Hematopoietic multipotent progenitor cell treated with erythropoietin and hydrocortisone succinate and interleukin-3 and kit ligand, for 8 days (in vitro differentiated cells): ENCODE data around the gene GZMH.
"Not testable (repeated sequence)": the region's sequence is repeated elsewhere in the genome, so short reads cannot be mapped to it uniquely, and the experiment has no call there.

Experiments
- DNase-seq: peaks from one replicate; pipeline ENCODE4 v3.0.0-alpha.2; 2015

GZMH gene

DNA sequence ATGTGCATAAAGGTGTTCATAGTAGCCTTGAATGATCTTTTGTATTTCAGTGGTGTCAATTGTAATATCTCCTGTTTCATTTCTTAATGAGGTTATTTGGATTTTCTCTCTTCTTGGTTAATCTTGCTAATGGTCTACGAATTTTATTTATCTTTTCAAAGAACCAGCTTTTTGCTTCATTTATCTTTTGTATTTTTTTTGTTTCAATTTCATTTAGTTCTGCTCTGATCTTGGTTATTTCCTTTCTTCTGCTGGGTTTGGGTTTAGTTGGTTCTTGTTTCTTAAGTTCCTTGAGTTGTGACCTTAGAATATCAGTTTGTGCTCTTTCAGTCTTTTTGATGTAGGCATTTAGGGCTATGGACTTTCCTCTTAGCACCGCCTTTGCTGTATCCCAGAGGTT is 18.5 kb downstream of the GZMH start:
- not testable (repeated sequence) for DNase-seq

DNA sequence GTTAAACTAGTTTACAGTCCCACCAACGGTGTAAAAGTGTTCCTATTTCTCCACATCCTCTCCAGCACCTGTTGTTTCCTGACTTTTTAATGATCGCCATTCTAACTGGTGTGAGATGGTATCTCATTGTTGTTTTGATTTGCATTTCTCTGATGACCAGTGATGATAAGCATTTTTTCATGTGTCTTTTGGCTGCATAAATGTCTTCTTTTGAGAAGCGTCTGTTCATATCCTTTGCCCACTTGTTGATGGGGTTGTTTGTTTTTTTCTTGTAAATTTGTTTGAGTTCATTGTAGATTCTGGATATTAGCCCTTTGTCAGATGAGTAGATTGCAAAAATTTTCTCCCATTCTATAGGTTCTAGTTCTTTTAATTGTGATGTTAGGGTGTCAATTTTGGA is 25.1 kb downstream of the GZMH start:
- DNase-seq, result not testable (repeated sequence)

DNA sequence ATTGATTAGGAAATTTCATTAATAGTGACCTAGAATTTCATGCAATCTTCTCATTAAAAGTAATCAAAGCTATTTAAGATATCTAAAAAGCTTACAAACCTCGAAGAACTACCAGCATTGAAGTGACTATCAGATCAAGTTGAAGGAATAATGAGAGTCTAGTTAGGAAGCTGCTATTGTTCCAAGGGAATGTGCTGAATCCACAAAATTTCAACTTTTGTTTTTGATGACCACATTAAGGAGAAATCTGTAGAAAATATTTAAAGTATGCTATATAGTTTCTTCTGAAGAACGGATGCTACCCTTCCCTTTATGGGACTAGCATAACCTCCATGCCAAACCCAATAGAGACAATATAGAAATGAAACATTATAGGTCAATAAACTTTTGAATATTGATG is 30.9 kb downstream of the GZMH start:
- DNase-seq, result no peak

DNA sequence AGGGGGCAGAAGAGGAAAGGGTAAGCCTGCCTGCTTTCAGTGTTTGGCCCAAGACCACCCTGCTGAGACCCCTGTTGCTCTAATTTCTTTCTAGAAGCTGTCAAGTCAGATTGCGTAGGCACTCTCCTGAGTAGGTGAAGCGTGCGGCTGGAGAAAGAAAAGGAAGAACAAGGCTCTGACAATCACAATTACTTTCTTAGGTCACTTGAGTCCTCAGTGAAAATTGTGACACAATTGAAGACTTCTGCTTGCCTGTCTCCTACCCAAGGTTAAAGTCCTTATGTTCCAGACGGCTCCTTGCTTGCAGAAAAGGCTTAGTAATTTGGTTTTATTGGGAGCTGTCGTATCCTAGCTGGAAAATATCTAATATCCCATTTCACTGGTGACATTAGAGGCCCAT is 32.7 kb downstream of the GZMH start:
- no peak for DNase-seq

DNA sequence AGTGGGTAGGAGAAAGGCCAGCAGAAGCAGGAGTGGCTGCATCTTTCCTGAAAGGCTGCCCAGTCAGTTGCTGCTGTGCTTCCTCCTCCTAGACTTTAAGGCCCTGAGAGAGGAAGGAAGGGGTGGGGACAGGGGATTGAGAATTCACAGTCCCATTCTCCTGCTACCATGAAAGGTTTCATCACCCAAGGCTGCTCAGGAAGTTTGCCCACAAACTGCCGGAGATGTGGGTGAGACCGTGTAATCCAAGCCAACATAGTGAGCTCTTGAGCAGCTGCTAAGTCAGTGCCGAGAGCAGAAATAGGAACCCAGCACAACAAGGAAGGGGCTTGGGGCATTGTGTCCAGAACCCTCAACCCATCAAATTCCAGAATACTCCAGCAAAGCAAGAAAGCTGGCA is 33.3 kb downstream of the GZMH start, which contains the start of gene CTSG:
CTSG (minus strand) TSS at position 69 of the 400 bp plus-strand sequence; CDS start at position 42, 27 bp downstream.
- peak; percentile 12 for DNase-seq

DNA sequence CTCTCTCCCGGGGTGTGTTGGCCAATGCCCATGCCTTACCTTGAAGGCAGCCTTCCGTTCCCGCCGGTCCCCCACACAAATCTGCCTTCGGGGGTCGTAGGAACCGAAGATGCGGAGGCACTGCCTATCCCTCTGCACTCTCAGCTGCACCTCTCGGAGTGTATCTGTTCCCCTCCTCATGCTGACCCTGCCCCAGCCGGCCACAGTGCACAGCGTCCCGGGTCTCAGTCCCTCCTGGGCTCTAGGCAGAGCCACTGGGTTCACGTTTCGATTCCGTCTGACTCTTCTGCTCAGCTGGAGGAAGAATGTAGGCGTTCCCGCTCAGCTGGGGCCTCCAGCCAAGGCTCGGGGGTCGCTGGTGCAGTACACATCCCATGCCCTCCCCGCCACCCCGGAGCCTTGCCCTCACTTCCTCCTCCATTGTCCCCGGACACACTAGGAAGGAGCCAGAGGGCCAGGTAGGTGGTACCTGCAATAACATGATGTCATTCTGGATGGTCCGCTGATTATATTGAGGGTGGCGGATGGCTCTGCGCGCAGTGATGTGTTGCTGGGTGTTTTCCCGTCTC is 35.2 kb downstream of the GZMH start:
- no peak for DNase-seq

DNA sequence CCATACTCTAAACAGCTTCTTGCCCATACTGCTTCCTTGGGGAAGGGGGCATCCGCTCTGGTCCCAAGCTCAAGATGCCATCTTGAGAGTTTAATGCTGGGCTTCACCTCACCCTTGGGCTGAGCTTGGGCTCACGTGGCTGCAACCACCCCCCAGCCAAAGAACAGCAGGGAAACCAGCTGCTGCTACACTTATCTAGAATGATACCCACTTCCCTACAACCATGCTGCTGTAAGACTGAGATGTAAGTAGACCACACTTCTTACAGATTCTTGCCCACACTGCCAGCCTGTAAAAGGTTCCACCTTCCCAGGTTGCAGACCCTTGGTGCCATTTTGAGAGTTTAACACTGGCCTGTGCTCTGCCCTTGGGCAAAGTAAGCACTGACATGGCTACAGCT is 43.2 kb downstream of the GZMH start:
- no peak for DNase-seq

DNA sequence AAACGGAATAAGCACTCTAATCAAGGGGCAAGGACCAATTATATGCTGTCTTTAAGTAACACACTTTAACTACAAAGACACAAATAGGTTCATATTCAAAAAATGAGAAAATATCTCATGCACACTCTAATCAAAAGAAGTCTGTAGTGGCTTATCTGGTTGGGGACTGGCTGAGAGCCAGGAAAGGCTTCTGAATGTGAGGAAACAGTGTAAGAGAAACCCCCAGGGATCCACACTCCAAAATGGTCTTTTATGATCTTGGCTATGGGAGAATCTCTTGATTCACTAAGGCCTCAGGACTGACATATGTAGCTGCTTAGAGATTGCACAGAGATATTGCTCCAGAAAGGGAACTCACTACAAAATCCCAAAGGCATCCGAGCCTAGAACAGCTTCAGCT is 43.7 kb downstream of the GZMH start:
- DNase-seq, result peak; percentile 6

DNA sequence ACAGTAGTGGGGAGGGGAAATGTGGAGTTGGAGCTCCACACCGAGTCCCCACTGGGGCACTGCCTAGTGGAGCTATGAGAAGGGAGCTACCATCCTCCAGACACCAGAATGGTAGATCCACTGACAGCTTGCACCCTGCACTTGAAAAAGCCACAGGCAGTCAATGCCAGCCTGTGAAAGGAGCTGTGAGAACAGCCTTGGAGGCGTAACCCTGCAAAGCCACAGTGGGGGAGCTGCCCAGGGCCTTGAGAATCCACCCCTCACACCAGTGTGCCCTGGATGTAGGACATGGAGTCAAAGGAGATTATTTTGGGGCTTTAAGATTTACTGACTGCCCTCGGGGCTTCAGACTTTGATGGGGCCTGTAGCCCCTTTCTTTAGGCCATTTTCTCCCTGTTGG is 46.0 kb downstream of the GZMH start:
- no peak for DNase-seq

DNA sequence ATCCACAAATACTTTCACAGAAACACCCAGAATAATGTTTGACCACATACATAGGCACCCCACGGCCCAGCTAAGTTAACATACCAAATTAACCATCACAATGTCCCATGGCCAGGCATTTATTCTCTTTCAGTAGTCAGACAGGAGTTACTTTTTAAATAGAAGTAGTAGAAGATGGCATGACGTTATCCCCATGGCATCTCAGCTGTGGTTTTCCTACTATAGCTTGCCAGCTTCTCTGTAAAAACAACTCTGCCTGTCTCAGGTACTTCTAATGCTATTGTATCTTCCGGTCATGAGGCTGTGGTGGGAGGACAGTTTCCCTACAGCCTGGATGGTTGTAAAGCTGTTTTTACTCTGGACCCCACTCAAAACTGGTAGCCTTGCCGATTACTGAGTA is 52.7 kb downstream of the GZMH start:
- DNase-seq, result no peak
